Fibroblast of the aortic adventitia (primary cell): ENCODE data around the gene JMJD1C. TPM values are rescaled to one million over a fixed set of nuclear protein-coding genes. Genes with fewer than 3 reads are reported as not detected.

Experiments used
- DNase-seq: peaks from one replicate; pipeline ENCODE4 v3.0.0-alpha.2; 2010; ENCODE audit warnings: low read depth
- H3K4me3 ChIP-seq: 2 replicates; pipeline ENCODE4 v1.5.1; 2011; ENCODE audit warnings: low read depth, mild to moderate bottlenecking, control low read depth, low read length, moderate library complexity
- total RNA-seq: library from RNA; depleted of rRNA; stranded (reverse); fragments of >200 nt; gene quantifications from 2 replicates; pipeline ENCODE4 v1.2.3, GENCODE V29; 2012; ENCODE audit warnings: low replicate concordance
- TF ChIP-seq, protein P1 (sequence below): IDR thresholded peaks from 2 replicates; pipeline ENCODE4 v1.5.1; 2011; ENCODE audit warnings: mild to moderate bottlenecking, low read length, control low read depth, inconsistent platforms; ENCODE audit not compliant: insufficient read depth

JMJD1C gene
- total RNA-seq, 1 donor = 120 TPM

DNA sequence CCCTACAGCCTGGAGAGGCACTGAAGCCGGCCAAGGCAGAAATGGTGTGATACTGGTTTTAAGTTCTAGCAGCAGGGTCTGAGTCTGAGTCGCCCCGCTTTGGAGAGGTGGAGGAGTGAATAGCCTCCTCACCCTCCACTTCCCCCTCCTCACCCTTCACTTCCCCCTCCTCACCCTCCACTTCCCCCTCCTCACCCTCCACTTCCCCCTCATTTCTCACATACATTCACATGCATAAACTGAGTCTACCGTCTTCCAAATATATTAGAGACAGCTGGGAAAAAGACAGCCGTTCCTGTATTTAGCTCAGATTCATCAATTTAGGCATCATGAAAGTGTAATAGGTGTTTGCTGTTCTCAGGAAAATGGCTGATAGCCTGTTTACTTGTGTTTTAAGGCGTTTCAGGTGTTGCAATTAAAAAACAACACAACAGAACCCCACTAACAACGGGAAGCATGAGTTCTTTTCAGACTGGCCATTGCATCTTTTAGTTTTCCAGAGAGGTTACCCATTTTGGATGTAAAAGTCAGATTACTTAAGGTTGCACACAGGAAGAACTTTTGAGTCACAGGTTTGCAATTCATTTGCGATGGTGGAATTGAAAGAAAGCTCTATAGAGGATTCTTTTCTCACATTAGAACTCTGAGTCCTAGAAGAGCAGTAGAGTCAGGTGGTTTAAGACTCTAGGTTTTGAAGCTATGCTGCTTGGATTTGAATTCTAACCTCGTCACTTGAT is 331.8 kb downstream of the JMJD1C start:
- TF ChIP-seq, protein P1, sequence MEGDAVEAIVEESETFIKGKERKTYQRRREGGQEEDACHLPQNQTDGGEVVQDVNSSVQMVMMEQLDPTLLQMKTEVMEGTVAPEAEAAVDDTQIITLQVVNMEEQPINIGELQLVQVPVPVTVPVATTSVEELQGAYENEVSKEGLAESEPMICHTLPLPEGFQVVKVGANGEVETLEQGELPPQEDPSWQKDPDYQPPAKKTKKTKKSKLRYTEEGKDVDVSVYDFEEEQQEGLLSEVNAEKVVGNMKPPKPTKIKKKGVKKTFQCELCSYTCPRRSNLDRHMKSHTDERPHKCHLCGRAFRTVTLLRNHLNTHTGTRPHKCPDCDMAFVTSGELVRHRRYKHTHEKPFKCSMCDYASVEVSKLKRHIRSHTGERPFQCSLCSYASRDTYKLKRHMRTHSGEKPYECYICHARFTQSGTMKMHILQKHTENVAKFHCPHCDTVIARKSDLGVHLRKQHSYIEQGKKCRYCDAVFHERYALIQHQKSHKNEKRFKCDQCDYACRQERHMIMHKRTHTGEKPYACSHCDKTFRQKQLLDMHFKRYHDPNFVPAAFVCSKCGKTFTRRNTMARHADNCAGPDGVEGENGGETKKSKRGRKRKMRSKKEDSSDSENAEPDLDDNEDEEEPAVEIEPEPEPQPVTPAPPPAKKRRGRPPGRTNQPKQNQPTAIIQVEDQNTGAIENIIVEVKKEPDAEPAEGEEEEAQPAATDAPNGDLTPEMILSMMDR = no peak
- peak overlapping the region; percentile 96 for H3K4me3 ChIP-seq
- peak; percentile 57 for DNase-seq

DNA sequence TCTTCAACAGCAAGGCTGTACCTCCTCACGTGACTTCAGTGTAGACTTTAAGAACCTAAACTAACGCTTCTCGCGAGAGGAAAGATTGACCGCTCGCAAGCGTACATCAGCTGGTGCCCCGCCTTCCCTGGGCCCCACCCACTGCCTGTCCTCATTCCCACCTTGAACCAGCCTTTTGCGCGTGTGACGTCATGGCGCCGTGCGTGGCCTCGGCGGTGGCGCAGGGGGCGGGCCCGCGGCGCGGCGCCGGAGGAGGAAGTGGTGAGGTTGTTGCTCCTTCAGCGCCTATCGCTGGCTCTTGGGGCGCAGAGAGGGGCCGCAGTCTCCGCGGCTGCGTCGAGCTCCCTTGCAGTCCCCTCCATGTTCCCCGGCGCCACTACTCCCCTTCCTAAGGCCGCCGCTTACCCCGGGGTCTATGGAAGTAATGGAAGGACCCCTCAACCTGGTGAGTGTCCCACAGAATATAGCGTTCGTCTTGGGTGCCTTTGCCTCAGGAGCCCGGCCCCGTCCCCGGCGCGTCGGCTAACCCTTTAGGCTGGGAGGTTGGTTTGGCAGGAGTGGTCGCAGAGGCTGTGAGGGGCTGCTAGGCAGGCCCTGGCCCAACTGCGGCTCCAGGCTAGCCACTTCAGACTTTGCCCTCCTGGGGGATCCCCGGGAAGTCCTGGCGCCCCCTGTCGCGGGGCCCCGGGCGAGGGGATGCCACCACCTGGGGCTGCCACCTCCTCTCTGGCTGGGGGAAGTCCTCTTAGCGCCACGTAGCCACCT is 332.5 kb downstream of the JMJD1C start, which contains the start of gene NRBF2:
Gene NRBF2 (plus strand): TSS at position 273 of the 765 bp plus-strand sequence. CDS start 143 bp downstream, at position 416.
- peak within 1 kb of the TSS; percentile 96 for H3K4me3 ChIP-seq
- TF ChIP-seq, protein P1 = peak; percentile 21
- peak; percentile 99 for DNase-seq

GRCh38 chr10:63132651-63133055 is 333.1 kb downstream of the JMJD1C start:
- TF ChIP-seq, protein P1 = no peak

GRCh38 chr10:63129888-63130287 is 335.9 kb downstream of the JMJD1C start:
- DNase-seq = peak; percentile 6
- TF ChIP-seq, protein P1 = no peak
- H3K4me3 ChIP-seq = no peak overlapping the region

More at GRCh38 chr10:63132651-63133055, 333.1 kb downstream of the JMJD1C start:
- H3K4me3 ChIP-seq = peak overlapping the region; percentile 96
- no peak for DNase-seq

DNA sequence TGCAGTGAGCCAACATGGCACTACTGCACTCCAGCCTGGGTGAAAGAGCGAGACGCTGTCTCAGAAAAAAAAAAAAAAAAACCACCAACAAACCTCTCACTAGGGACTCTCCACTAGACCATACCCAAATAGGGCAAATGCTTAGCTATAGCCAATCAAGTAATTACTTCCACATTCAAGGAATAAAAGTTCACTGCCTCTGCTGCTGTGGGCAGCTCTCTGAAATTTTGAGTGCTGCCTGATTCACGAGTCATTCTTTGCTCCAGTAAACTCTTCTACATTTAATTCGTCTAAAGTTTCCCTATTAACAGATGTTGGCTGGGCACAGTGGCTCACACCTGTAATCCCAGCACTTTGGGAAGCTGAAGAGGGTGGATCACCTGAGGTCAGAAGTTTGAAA is 337.3 kb downstream of the JMJD1C start:
- peak; percentile 7 for DNase-seq
- TF ChIP-seq, protein P1 = no peak
- no peak overlapping the region for H3K4me3 ChIP-seq

- no peak for DNase-seq
- TF ChIP-seq, protein P1 = no peak
- no peak overlapping the region for H3K4me3 ChIP-seq
These were observed 340.3 kb downstream of the JMJD1C start for GRCh38 chr10:63125459-63125858.
